Erythroblast (primary cell): ENCODE data around the gene BLNK.

Source experiments
- GATA1 ChIP-seq: IDR thresholded peaks from 2 replicates; pipeline ENCODE4 v1.6.1; 2011; ENCODE audit warnings: low read depth, mild to moderate bottlenecking, control low read depth, low read length, moderate library complexity
- POLR2A ChIP-seq: IDR thresholded peaks from 2 replicates; pipeline ENCODE4 v1.6.1; 2011; ENCODE audit warnings: mild to moderate bottlenecking, low read length

DNA sequence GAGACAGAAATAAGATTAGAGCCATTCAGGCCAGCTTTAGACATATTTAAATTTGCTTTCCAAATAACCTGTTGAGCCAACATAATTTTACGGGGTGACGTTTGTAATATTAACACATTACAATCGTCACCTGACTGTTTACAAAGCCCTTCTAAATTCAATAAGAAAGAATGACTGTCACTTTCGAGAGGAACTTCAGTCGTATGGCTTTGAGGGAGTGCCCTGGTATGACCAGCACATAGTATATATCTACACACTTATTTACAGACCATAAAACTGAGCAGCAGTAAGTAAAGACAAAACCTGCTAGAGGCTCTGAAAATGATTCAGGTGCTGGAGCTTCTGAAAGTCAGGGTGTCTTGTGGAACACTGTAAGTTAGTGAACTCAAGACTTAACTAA lies 62.4 kb downstream of the BLNK start:
- TF ChIP-seq POLR2A = no peak
- no peak for TF ChIP-seq GATA1
